HG03432 (cell line): Measurements from ENCODE around the gene CREBRF.
"Not testable (repeated sequence)": the region's sequence is repeated elsewhere in the genome, so short reads cannot be mapped to it uniquely, and the experiment has no call there.

ENCODE experiments used
- ATAC-seq: cut with Tn5 transposase; IDR thresholded peaks from one replicate; pipeline ENCODE4 v1.9.1; 2021; ENCODE audit warnings: mild to moderate bottlenecking, moderate library complexity; ENCODE audit not compliant: unreplicated experiment

Gene CREBRF

DNA sequence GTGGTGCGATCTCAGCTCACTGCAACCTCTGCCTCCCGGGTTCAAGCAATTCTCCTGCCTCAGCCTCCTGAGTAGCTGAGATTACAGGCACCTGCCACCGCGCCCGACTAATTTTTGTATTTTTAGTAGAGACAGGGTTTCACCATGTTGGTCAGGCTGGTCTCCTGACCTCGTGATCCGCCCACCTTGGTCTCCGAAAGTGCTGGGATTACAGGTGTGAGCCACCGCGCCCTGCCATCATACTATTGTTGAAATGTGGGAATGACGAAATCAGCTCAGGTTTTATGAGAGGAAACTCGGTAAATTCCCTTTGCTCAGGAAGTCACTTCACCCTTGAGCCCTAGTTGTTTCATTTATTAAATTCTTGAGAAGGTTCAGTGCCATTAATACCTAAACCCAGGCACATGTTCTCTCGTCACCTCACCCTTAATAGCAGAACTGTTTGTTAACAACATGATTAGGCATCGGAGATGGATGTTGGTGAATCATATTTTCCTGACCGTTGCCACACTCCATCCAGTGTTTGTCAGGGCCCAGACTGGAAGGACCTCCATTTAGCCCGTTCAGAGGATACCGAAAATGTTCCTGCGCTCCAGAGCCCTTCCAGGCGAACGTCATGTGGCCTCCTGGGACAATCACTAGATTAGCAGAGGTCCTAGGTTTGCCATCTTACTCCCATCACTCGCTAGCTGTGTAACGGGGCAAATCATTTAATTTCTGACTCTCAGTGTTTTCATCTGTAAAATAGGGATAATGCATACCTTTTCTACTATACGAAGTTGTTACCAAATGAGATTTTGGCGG, 20.0 kb upstream of the CREBRF start:
- ATAC-seq: peak; percentile 63

DNA sequence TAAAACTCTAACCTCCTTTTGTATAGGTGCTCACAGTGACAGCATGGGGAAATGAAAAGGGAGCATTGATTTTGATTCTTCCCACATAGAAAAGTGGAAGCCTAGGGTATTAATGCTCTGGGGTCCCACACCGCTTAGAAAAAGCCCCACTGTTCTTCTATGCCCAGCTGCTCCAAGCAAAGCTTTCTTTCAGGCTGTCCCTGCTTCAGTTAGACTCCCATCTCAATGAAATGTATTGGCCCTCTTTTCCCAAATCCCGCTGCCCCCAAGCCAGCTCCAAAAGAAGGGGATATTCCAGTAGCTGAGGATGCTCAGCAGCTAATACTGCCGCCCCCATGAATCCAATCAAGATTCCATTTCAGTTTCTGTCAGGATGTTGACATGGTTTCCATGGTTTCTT, 17.0 kb upstream of the CREBRF start:
- ATAC-seq: no peak

DNA sequence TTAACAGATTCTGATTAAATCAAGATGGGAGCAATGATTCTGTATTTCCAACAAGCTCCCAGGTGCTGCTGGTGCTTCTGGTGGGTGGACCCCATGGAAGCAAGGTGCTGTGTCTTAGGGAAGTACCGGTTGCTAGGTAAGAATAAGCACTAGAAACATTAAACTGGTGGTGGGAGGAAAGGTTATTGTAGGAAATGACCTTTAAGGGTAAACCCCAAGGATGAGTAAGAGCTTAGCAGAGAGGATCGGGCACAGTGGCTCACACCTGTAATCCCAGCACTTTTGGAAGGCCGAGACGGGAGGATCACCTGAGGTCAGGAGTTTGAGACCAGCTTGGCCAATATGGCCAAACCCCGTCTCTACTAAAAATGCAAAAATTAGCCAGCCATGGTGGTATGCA, 16.2 kb upstream of the CREBRF start:
- no peak for ATAC-seq

GRCh38 chr5:173041881-173042762, 14.0 kb upstream of the CREBRF start:
- ATAC-seq: no peak

DNA sequence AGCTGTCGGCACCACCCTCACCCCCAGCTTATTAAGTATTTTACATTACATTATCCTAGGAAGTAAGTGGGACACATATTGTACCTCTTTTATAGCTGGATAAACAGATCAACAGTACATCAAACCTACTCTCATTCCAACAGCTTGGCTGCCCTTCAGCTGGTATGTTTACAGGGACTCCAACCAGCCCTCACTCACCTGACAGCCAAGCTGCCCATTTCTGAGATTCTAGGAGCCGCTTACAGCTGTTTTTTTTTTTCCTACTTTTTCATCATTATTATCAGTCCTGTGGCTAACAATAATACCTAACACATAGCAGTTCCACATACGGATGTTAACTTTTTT, 13.4 kb upstream of the CREBRF start:
- ATAC-seq: no peak

GRCh38 chr5:173045474-173045873, 10.7 kb upstream of the CREBRF start:
- no peak for ATAC-seq

- not testable (repeated sequence) for ATAC-seq
Observed at GRCh38 chr5:173047096-173047837, 8.9 kb upstream of the CREBRF start.

DNA sequence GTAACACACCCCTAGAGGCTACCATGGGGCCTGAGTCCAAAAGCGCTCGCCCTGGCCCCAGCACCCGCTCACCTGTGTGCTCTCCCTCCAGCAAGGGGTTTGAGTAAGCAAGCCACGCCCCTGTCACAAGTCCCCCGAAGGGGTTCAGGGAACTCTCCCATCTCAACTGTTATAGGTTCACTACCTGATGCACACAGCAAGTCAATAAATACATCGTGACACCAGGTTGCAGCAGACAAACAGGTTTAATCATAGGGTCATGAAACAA, 8.4 kb upstream of the CREBRF start:
- ATAC-seq: no peak

DNA sequence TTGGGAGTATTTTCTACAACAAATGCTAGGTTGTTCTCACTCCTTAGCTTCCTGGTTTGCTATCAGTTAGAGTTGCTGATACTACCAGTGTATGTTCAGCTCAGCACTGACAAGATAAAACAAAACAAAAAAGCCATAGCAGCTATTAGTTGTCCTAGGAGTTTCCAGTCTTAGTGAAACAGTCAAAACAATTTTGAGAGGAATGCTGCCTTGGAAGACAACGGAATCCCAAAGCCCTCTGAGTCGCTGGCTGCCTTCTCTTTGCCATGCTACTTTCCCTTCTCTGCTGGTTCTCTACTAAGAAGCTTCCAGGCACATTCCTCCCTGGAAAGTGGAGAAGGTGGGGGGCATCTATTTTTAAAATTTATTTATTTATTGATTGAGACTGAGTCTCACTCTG, 5.4 kb upstream of the CREBRF start:
- ATAC-seq: no peak

DNA sequence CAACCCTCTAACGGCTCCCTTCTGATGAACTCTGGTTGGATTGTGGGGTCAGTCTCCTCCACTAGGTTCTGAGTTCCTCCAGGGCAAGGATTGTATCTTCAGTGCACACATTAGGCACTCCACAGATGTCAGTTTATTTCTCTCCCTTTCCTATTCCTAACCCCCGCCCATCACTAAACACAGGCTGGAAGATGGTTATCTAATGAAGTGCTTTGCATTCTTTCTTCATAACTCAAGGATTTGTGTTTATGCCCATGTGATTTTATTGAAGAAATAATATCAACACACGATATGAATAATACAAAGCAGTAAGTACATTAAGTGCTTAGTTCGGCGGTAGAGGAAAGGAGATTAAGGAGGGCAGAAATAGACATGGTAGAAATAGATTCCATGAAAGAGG, 4.4 kb upstream of the CREBRF start:
- no peak for ATAC-seq

DNA sequence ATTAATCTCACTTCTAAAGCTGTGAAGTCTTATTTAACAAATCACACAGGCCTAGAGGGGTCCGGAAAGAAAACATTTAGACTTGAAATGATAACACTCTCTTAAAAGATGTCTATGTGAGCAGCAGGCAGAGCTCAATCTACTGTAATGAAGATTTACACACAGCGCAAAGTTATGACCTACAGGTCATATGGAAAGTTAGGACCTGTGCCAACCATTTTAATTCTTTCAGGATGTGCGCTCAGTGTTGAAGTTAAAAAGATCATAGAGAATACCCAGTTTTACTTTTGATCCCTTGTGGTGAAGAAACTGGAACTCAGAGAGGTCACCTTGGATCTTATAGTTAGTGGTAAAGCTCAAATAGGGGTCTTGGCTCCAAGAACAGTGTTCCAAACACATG, 3.1 kb upstream of the CREBRF start:
- ATAC-seq: no peak

- ATAC-seq: no peak
Observed at GRCh38 chr5:173055042-173055721, 970 bp upstream of the CREBRF start.

GRCh38 chr5:173055722-173055982, 500 bp upstream of the CREBRF start:
- ATAC-seq: peak; percentile 0

- peak; percentile 37 for ATAC-seq
Observed at GRCh38 chr5:173056783-173057061, 570 bp downstream of the CREBRF start.

DNA sequence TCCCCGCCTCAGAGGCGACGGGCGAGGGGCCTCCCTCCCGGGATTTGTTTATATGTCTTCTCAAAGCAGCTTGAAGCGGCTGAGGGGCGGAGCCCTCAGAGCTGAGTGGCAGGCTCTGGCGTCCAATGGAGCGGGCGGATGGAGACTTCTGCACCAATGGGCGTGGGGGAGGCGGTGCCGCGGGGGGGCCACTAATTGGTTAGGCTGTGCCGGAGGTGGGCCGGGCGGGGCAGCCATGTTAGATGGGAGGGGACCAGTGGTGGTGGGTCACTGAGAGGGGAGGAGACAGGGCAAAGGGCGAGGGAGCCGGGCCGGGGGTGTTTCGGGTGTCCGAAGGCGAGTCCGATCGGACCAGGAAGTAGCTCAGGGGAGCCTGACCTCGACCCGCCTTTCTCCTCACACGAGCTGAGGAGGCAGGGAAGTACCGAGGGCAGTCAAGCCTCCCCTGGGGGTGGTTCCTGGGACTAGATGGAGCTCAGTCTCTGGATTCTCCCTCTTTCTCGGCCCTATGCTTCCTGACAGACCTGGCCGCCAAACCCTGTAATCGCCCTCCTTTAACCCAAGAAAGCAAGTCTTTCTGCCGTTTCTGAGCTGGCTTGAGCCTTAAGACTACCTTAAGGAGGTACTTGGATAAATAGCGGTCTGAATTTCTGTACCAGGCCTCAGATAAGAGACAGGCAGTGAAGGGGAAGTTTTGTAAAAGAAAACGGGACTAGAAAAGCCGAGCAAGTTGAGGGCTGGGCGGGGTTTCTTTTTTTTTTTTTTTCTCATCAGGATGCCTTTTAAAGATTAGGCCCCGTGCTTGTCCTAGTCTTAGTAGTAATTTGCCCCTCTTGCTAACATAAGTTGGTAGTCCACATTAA, 1.1 kb downstream of the CREBRF start:
- peak; percentile 83 for ATAC-seq

DNA sequence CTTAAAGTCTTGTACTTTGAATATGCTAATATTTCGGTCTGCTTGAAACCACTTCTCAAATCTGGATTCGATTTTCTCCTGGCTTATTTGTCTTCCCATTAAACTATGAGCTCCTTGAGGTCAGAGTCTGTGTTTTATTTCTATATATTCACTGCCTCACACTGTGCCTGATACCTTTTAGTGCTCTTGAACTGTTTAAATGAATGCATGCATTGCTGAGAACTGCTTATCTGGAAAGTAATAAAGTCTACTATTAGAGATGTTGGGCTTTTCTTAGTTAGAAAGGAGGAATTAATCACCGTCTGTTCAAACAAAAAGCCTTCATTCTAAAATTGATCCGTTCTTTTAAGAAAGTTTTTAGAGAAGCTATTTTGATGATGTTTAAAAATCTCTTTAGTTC, 6.0 kb downstream of the CREBRF start:
- ATAC-seq: no peak

GRCh38 chr5:173065155-173065554, 9.0 kb downstream of the CREBRF start:
- ATAC-seq: no peak

GRCh38 chr5:173069671-173070070, 13.5 kb downstream of the CREBRF start:
- ATAC-seq: no peak

- no peak for ATAC-seq
Observed at GRCh38 chr5:173075137-173075843, 19.1 kb downstream of the CREBRF start.

DNA sequence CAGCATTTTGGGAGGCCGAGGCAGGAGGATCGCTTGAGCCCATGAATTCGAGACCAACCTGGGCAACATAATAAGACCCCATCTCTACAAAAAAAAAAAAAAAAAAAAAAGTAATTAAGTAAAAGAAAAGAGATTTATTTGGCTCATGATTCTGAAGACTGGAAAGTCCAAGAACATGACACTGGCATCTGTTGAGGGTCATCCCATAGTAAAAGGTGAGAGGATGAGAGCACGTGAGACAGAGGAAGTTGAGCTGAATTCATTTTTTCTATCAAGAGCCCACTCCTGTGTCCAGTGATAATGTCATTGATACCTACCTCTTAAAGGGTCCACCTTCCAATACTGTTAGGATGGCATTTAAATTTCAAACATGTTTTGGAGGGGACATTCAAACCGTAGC, 19.8 kb downstream of the CREBRF start:
- no peak for ATAC-seq
